Spleen (tissue), 7 donors: Measurements from ENCODE around the gene SLC35B1.

Experiments
- CTCF ChIP-seq, 11 experiments: fragments of 200-600 bp in 7 of 11; fragments of 450-650 bp in 4 of 11; sonication (generic) in 4 of 11; IDR thresholded peaks in 8 of 11; conservative IDR thresholded peaks in 3 of 11; 1 replicate in 7 of 11; 2 replicates in 4 of 11; pipeline versions ENCODE4 v1.4.0 to v1.8.0; 2016 to 2021; ENCODE audit warnings: antibody characterized with exemption in 11 of 11, inconsistent platforms in 4 of 11, mild to moderate bottlenecking in 1 of 11
- POLR2A ChIP-seq, 3 donors: fragments of 450-650 bp; IDR thresholded peaks; one replicate each; pipeline ENCODE4 v1.5.1; 2017; ENCODE audit warnings: antibody characterized with exemption in 3 of 3, mild to moderate bottlenecking in 1 of 3
- donor health status: DM: no; HTN: no; CAD: no; lungs with moderate emphysema.
- donor health status: DM: no; HTN: no; CAD: no.
- donor health status: DM: no; HTN: no; CAD: no.

DNA sequence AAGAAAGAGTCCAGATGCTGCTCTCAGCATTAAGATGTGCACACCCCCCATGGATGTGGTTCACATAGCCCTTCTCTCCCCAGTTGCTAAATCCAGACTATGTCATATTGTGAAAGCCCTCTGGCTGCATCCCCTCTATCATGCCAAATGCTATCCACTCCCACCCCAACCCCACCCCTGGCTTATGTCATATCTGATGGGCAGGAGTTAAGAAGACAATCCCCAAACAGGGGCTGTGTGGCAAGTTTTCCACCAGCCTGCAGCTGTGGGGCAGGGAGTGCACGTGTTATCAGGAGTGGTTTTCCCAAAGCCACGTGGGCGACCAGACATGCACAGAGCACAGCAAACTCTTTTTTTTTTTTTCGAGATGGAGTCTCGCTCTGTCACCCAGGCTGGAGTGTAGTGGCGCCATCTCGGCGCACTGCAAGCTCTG is 46.2 kb upstream of the SLC35B1 start:
- no peak for TF ChIP-seq CTCF (IDR thresholded peaks at IDR 0.05 in 8 of 11, conservative IDR thresholded peaks at IDR 0.05 in 3 of 11)
- TF ChIP-seq POLR2A (IDR thresholded peaks at IDR 0.05) = no peak
